Umbilical cord (tissue), 2 donors: ENCODE measurements around the gene AMPD3. TPM values are rescaled to one million over a fixed set of nuclear protein-coding genes. Genes with fewer than 3 reads are reported as not detected.
A peak's percentile ranks its signal among the peaks of the same experiment; 100 is the strongest.
"Not testable (repeated sequence)": the region's sequence is repeated elsewhere in the genome, so short reads cannot be mapped to it uniquely, and the experiment has no call there.

Experiments used
- DNase-seq: peaks from one replicate; pipeline ENCODE4 v3.0.0-alpha.2; 2015; ENCODE audit warnings: low spot score
- total RNA-seq: library from RNA; depleted of rRNA; stranded (reverse); fragments of >200 nt; gene quantifications from one replicate; pipeline ENCODE4 v1.2.3, GENCODE V29; 2014; ENCODE audit warnings: low replicate concordance; ENCODE audit not compliant: insufficient read depth

The AMPD3 gene
- total RNA-seq: 6.0 TPM

DNA sequence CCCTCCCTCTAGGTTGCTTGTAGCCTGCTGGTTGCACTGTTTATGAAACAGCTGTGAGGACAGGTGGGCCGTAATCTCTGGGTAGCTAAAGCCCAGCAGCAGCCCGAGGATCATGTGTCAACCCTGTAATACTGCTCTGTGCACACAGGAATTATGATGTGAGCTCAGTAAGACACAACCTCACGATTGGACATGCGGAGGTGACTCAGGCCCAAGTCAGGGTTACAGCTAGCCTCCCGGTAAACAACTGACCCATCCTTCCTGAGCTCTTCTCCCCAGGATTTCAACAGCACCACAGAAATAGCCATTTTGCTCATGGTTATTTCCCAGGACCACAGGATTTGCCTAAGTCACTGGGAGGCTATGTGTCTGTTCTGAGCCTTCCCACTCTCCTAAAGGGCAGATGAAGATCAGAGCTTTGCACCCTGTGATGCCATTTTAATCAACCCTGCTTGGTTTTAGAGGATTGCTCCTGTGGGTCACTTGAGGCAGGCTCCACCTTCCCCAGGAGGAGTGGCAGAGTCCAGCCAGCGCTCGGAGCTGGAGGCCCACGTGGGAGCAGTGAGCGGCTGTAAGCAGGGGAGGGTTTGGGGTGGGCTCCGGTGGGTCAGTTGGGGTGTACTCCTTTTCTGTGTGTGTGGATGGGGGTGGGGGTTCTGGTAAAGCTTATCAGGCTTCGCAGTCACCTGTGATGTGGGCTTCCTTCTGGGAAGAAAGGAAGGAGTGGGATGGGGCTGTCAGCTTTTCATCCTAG is at the start of gene AMPD3:
Gene AMPD3 (plus strand): TSS at position 387 of the 754 bp plus-strand sequence. CDS start 6,256 bp downstream, outside the sequence.
- DNase-seq: peak; percentile 24

DNA sequence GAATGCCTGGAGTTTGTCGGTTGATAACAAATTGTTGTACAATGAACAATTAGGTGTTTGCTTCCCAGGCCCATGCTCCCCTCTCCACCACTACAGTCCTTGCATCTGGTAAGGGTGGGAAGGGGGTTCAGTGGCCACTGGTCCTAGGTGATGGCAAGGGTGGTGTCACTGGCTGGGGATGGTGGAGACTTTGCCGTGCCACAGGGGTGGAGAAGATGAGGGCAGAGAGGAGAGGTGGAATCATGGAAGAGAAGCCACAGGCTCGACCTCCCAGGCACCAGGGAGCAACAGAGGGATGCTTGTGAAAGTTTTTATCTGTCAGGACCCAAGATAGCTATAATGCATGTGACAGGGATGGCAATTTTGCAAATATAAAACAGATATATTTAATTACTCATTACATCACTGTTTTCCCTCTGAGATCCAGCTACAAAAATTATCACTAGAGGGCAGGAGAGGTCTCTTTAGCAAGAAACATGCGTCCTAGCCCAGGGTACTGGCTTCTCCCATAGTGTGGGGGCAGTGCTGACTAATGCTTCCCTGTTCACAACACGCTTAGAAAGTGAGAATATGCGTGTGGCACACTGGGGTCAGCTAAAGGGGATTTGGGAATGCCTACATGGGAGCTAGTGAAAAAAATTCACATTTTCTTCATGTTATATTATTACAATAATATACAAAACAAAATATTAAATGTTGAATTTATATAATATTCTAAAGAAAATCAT is 49.0 kb upstream of the AMPD3 start:
- peak; percentile 88 for DNase-seq

DNA sequence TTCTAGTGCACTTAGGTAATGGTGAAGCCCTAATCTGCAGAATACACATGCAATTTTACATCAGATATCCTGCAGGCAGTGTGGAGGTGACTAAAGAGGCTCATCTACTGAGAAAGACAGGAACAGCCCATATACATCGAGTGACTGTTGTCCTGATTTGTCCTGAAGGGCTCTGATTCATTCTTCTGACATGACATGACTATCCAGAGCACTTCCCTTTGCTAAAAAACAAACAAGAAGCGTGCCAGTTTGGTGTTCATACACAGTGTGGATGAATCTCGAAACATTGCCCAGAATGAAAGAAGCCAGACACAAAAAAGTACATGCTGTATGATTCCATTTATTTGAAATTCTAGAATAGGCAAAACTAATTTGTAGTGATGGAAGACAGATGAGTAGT is 48.0 kb upstream of the AMPD3 start:
- peak; percentile 20 for DNase-seq

DNA sequence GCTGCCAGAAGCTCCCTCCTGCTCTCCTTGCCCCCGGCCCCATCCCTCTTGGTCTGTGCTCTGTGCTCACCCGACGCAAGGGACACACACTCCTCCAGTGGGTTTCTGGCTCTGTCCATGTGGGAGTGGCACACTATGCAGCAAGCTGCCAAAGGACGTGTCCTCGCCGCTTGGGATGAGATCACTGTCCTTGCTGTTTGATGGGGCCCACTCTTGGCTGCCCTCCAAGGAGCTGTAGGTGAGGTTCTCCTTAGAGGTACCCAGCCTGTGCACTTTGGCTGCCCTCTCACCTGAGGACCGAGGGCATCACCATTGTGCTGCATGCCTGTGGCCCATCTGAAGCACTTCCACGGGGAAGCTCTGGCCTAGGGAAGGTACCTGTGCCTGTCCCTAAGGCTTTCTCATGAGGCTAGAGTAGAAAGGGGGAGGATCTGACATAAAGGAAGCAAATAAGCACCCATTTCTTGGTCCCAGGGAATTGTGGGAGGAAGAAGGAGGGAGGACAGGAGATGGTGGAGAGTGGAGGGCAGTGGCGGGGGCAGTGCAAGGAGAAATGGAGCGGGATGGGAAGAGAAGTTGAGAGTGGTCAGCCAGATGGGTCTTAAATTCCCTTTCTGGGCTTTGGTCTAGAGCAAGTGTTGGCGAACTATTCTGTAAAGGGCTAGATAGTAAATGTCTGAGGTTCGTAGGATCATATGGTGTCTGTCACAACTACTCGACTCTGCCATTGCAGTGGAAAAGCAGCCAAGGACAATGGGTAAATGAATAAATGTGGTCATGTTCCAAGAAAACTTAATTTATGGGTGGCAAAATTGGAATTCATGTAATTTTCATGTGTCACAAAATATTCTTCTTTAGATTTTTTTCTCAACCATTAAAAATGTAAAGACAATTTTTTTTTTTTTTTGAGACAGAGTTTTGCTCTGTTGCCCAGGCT is 47.0 kb upstream of the AMPD3 start:
- DNase-seq: no peak

DNA sequence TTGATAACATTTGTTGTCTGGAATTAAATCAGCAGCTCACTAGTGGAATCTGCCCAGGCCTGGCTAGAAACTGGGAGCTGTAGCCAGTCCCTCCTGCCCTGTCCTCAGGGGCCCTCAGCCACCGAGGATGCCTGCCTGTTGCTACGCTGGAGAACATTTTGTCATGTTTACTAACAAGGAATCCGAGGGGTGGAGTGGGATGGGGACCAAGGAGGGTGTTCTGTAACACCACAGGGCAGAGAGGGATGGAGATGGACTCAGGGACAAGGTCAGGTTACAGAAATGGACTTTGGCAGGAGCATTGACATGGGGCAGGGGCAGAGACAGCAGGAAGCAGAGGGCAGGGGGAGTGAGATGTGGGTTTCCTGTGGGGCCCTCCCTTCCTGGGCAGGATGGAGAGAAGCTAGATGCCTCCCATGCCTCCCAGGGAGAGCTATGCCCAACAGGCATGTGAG is 45.8 kb upstream of the AMPD3 start:
- DNase-seq: no peak

DNA sequence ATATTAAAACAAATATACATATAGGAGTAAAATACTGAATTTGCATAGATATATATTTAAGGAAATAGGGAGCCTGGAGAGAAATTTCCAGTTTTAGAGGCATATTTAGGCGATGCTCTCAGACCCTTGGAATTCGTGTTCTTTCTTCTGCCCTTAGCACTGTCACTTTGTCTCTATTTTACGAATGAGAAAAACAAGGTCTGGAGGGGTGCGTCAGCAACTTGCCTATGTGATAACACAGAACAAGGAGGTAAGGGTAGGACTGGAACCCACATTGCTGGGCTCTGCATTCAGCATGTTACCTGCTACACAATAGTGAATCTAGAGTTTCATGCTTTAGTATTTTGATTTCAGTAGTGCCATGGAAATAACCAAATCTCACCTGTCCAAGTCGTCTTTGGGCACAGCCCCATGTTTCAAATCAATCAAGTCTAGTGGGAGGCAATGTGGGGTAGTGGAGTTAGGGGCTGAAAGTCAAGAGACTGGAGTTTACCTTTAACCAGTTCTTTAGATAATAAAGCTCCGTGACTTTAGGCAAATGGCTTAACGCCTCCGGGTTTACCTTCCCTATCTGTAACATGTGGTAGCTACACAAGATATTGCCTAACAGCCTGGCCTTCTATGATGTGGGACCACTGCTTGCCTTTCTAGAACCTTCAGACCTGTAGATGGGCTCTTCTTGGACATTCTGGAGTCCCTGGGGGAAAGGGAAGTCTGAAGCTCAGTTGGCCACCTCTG is 44.8 kb upstream of the AMPD3 start:
- DNase-seq: no peak

DNA sequence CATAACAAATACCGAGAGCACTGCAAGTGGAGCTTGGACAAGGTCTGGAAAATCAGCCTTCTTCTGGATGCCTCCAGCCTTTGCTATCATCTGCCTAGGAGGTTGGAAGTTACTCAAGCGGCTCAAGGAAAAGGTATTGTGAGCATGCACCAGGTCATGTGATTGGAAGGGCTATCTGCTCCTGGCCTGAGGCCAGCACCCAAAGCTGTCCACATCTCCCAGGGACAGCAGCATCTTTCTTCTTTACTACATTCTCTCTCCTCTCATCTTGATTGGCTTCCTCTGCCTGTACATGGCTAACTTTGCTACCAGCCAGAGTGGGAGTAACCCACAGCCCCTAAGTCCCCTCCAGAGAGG is 44.2 kb upstream of the AMPD3 start:
- DNase-seq: no peak

DNA sequence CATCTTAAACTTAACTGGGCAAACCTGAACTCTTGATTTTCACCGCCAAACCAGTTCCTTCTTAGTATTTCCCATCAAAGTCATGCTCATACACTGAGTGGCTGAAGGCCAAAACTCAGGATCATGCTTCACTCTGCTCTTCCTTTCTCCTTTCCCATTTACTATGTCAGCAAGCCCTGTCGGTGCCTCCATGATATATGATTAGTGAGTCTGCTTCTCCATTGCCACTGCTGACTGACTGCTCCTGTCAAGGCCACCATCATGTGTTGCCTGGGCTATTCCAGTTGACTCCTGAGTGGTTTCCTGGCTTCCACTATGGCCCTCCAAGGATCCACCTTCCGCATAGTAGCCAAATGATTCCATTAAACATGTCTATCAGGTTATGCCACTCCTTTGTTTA is 42.8 kb upstream of the AMPD3 start:
- DNase-seq: no peak

DNA sequence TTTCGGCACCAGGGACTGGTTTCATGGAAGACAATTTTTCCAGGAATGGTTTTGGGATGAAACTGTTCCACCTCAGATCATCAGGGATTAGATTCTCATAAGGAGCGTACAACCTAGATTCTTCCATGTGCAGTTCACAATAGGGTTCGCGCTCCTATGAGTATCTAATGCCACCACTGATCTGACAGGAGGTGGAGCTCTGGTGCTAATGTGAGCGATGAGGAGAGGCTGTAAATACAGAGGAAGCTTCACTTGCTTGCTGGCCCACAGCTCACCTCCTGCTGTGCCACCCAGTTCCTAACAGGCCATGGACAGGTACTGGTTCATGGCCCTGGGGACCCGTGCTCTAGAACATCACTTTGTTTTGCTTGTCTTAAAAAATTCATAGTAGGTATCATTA is 41.8 kb upstream of the AMPD3 start:
- DNase-seq: no peak

DNA sequence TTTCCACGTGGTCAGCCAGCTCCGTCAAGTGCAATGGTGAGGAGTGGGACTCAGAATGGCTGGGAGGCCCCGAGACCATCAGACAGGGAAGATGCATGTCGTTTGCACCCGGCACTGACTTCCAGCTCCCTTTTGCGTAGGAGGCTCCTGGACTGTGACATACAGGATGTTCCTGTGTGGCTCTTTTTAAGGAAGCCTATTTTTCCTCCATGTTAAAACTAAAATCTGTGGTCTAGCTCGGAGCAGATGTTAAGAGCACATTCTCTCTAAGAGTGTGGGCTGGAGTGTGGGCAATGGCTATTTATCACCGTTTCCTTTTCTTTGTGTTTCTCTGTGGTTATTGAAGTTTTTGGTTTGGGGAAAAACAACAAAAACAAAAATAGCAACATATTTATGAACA is 40.9 kb upstream of the AMPD3 start:
- DNase-seq: no peak

DNA sequence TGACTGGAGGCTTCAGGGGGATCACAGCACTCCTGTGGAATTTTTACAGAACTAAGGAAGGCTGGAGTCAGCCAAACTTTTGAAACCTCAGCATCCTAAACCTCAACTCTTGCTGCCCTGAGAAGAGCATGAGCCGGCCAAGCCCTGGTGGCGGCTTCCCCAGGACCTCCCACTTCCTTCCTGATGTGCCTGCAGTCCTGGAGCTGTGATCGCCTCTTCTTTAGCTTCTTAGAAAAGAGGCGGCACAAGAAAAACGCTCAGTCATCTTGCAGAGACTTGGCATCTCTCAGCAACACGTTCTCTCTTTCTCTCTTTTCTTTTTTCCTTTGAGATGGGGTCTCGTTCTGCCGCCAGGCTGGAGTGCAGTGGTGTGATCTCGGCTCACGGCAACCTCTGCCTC is 40.4 kb upstream of the AMPD3 start:
- DNase-seq: peak; percentile 29

DNA sequence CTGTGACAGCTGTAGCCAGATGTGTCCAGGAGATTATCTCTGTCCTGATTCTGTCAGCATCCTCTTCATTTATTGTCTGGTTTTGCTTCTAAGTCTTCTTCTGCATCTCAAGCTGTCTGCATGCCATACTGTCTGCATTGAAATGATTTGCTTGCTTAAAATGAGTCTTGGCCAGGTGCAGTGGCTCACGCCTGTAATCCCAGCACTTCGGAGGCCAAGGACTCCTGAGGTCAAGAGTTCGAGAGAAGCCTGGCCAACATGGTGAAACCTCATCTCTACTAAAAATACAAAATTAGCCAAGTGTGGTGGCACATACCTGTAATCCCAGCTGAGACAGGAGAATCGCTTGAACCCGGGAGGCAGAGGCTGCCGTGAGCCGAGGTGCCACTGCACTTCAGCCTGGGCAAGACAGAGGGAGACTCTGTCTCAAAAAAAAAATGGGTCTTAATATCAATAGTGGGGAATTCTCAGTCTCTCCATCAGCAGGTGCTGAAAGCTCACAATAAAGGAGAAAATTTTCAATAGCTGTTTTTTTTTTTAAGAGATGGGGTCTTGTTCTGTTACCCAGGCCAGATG is 39.2 kb upstream of the AMPD3 start:
- no peak for DNase-seq

DNA sequence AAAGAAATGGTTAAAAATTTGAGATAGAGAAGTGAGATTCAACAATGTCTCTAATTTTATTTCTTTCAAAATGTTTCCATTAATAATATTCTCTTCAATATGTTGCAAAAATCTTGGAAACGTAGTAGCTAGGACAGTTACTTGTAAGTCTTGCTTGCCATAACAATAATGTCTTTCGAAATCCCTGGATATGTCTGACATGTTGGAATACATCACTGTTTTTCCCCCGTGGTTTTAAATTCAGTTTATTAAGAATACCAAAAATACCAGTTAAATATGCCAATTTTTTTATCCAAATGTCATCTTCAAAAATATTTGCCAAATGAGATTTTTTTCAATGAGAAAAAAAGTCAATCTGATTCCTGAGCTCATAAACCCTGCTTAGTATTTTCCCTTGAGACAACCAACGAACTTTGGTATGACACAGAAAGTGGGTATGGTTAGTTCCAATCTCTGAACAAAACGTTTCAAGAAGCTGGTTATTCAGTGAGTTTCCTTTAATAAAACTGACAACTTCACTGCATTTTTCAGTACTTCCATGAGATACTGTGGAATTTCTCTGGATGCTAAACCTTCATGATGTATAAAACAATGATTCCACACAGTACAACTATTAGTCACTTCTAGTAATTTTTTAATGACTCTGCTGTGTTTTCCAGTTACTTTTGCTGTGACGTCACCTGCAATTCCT is 36.7 kb upstream of the AMPD3 start:
- no peak for DNase-seq

DNA sequence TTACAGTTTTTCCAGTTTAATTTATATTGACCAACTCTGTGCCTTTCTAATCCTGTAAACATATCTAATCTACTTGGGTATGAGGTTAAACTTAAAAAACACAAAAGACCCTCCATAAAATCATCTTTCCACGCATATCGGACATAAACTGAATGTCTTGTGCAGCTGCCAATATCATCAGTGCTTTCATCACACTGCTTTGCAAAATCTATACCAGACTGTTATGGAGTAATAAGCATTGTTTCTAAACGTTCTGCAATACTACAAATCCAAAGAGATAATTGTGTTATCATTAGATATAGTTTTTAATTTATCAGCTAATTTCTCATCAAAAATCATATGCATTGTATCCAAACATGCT is 36.1 kb upstream of the AMPD3 start:
- no peak for DNase-seq

DNA sequence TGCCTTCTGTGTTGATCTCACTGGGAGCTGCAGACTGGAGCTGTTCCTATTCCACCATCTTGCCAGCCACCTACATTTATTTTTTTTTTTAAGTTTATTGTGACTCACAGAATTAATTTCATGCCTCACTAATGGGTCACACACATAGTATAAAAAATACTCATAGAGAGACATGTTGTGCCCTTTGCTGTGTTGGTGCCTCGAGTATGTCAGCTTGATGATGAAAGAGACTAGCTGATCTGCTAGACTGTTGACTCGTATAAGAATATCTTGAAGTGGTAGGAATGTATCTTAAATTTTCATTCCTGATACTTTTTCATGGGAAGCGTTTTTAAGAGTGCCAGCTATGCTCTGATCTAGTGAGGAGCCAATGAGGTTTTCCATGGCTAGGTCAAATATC is 28.6 kb upstream of the AMPD3 start:
- no peak for DNase-seq

DNA sequence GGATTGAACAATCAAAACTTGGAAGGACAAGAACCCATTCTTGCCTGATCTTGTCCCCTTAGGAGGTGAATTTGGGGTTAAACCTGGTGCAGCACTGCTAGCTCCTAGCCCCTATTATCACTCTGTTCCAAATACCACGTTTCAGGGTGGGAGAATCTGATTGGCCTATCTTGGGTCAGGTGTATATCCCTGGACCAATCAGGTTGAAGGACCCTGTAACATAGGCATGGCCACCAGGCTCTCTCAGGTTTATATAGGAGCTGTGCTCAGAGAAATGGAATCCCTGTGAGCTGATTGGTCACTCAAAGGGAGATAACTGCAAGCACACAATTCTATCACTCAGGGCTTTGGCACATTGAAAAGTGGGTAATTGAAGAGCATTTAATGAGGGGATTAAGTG is 26.6 kb upstream of the AMPD3 start:
- DNase-seq: no peak

DNA sequence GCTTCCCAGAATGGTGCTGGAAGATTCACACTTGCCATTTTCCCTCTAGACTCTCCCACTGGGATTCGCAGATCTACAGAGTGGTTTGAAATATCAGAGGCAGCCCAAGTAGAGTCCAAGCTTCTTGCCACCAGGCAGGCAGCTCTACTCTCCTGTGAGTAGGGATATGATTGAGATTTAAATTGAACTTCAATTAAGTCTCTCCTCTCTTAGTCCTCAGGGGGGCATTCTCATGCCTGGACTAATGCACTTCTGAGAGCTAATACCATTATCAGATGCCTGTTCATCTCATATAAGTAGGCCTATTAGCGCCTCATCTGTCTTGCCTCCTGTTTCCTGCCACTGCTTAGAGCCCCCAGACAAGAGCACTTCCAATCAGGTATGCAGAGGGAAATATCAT is 25.5 kb upstream of the AMPD3 start:
- no peak for DNase-seq

DNA sequence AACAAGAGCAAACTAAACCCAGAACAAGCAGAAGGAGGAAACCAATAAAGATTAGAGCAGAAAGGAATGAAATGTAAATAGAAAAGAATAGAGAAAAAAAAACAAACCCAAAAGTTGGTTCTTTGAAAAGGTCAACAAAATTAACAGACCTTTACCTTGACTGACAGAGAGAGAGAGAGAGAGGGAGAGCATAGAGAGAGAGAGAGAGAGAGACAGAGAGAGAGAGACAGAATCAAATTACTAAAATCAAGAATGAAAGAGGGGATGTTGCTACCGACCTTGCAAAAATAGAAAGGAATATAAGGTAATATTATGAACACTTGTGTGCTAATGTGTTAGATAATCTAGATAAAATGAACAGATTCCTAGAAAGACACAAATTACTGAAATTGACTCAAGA is 22.6 kb upstream of the AMPD3 start:
- no peak for DNase-seq

DNA sequence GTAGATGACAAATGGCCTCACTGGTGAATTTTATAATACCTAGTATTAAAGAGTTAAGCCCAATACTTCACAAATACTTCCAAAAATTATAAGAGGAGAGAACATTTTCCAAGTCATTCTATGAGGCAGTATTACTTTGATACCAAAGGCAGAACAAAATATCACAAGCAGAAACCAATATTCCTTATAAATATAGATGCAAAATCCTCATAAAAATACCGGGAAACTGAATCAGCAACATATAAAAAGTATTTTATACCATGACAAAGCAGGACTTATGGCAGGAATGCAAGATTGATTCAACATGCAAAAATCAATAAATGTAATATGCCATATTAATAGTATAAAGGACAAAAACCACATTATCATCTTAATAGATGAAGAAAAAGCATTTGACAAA is 22.1 kb upstream of the AMPD3 start:
- DNase-seq: no peak

DNA sequence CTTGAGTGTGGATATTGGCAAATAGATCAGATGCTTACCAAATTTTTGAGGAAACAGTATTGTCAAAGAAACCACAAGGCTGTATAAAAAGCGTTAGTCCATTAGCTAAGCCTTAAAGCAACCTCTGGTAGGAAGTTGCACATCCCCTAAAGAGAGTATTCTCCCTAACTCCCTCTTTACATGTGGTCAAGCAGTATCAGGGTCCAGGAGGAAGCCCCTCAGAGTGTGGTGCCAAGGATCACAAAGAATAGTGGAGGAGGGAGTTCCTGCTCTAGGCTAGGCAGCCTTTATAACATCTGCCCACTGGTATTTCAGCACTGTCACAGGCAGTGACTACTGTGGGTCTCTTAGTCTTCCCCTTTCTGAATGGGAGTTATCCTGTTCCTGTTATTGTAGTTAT is 18.8 kb upstream of the AMPD3 start:
- no peak for DNase-seq

DNA sequence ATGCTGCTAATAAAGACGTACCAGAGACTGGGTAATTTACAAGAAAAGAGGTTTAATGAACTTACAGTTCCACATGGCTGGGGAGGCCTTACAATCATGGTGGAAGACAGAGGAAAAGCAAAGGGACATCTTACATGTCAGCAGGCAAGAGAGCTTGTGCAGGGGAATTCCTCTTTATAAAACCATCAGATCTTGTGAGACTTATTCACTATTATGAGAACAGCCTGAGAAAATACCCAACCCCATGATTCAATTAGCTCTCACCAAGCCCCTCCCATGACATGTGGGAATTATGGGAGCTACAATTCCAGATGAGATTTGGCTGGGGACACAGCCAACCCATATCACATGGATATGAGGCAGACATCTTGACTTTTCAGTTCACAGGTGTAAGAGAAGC is 18.4 kb upstream of the AMPD3 start:
- DNase-seq: not testable (repeated sequence)
